ENCODE results near the gene MICU2.
"Not testable (repeated sequence)": the region's sequence is repeated elsewhere in the genome, so short reads cannot be mapped to it uniquely, and the experiment has no call there.

Gene MICU2

DNA sequence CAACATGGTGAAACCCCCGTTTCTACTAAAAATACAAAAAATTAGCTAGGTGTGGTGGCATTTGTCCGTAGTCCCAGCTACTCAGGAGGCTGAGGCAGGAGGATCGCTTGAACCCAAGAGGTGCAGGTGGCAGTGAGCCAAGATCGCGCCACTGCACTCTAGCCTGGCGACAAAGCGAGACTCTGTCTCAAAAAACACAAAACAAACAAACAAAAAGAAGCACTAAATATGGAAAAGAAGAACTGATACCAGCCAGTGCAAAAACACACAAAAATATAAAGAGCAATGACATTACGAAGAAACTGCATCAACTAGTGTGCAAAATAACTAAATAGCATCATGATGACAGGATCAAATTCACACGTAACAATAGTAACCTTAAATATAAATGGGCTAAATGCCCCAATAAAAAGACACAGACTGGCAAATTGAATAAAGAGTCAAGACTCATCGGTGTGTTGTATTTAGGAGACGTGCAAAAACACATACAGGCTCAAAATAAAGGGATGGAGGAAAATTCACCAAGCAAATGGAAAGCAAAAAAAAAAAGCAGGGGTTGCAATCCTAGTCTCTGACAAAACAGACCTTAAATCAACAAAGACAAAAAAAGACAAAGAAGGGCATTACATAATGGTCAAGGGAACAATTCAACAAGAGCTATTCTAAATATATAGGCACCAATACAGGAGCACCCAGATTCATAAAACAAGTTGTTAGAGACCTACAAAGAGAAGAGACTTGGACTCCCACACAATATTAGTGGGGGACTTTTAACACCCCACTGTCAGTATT, 13.1 kb downstream of the MICU2 start:
- DNase-seq = not testable (repeated sequence)

DNA sequence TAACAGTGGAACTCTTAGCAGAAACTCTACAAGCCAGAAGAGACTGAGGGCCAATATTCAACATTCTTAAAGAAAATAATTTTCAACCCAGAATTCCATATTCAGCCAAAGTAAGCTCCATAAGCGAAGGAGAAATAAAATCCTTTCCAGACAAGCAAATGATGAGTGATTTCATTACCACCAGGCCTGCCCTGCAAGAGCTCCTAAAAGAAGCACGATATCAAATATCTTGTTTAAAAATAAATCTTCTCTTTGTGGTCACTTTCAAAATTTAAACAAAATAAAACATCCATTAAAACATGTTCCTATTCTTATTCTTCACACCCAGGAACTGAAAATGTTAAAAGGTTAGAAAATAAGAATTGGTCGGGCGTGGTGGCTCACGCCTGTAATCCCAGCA, 13.7 kb downstream of the MICU2 start:
- no peak for DNase-seq

DNA sequence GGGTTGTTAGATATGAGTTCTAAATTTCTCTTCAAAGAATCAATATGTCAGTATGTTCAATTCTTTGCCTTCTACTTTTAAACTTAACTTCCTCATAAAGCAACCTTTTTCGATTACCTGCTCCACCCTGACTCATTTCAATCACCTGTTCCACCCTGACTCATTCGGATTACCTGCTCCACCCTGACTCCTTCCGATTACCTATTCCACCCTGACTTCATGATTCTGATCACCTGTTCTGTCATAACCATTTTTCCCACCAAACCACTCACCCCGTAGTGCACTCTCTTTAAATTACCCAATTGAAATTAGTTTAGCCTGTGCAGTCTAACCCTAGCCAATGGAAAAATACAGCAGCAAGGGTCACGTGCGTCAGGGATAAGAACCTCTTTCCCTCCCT, 14.5 kb downstream of the MICU2 start:
- not testable (repeated sequence) for DNase-seq

DNA sequence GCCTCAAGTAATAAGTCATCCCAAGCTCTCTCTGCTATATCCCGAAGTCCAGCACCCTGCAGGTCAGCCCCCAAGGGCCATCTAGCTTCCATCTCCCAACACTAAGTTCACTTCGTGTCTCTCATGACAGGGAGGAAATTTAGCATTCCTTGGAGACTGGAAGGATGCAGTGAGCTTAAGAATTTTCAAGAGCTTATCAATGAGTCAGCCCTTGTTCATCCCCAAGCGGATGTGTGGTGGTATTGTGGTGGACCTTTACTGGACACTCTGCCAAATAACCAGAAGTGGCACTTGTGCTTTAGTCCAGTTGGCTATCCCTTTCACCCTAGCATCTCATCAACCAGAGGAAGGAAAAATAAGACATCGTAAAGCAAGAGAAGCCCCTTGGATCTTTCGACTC, 15.6 kb downstream of the MICU2 start:
- DNase-seq = not testable (repeated sequence)

DNA sequence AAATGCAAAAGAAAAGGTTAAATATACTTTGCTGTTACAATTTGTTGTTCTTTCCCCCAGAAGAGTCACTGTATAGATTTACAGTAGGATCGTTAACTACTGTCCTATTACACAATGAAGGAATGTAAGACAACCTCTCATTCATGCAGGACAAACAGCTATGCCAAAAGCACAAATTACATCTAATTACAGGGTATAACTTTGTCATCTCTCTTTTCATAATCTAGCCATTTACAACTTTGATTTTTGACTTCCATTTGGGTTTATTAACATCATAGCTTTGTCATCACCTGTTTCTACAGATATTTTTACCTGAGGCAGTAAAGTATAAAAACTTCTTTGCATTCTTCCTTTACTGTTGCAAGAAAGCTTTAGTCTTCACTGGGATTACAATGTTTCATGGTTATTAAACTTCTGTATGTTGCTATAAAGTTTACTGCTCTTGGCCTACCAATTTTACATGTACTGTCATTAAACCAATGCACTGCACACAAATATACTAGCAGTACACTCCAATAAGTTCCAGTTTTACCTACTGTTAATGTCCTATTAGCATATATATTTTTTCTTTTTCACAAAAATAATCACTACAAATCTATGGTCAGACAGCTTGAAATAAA, 18.9 kb downstream of the MICU2 start:
- DNase-seq = no peak

DNA sequence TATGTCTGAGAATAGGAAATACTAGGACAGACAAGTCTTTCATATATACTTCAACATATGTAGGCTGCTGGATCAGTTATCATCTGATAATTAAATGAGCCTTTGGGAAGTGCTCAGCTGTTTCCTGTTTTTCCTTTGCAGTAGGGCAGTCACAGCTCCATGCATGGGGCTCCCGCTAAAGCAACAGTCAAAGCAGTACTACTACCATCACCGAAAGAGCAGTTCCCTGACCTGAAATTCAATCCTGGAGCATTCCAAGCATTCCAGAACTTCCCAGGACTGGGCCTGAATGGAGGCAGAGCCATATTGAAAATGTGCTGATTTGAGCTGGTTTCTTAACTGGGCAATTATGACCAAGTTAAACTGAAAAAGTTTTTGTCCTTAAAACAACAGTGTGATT, 20.5 kb downstream of the MICU2 start:
- no peak for DNase-seq

DNA sequence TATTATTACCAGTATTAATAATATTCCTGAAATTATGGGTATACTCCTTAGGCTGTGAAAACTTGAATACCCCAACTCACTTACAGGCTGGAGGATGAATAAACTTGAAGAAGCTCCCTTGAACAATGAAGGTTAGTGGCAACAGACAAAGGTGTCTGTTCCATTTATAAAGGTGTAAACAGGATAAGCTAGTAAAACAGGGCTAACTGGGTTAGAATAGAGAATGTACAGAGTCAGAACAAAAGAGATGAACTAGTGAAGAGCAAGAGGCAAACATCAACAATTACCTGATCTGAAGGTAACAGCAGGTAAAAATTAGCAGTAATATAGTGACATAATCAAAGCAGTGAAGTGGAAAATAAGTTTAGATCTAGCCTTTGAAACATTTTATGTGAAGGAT, 23.2 kb downstream of the MICU2 start:
- DNase-seq = no peak

DNA sequence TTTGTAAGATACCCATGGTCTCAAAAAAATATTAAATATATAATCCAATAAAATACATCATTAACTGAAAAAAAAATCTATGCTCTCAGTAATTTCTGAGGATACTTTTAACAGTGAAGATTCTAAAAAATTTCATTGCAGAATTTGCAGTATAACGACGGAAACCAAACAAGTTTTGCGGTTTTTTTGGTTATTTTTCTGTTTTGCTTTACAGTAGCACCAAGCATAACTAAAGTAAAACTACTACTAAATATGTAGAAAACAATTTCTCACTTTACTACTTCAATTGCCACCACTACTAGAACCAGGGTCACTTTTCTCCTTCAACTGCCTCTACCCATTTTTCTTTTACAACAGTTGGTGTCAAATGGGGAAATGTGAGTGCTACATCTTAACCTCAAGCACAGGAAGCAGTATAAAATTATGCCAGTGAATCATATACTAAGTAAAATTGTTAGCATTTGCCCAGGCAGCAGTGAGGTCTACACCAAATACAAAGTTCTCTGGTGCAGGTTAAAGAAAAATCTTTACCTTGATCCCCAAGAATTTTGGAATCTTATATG, 24.1 kb downstream of the MICU2 start:
- peak; percentile 67 for DNase-seq

DNA sequence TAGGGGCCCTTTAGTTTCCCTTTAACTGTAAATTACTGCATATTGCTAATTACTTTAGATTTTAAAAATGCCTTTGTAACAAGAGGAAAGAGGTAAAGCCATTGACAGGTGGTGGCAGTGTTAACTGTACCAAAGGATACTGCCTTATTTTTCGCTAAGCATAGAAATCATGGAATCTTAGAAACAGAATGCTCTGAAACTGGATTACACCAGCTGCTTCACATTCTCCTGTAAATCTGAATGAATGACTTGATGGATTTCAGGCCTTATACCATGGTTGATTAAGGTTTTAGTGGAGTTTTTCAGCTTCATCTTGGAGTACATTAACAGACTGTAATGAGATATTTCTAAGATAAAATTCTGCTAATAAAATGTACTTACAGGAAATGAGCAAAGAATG, 25.2 kb downstream of the MICU2 start:
- no peak for DNase-seq

DNA sequence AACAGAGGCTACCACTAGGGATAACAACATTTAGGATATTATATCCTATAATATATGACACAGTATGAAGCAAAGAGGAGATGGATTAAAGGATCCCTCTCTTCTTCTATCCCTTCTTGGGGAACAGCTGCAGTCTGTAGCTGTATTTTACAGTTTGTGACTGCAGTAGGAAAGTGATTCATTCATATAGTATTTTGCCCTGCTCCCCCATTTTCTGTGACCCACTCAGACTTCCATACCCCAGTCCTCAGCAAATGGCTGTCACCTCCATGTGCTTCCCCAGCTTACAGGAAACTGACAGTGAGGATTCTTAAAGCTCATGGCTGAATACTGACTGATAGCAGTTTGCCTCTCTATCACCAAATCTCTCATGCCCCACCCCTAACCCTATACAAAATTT, 27.5 kb downstream of the MICU2 start:
- DNase-seq = no peak

DNA sequence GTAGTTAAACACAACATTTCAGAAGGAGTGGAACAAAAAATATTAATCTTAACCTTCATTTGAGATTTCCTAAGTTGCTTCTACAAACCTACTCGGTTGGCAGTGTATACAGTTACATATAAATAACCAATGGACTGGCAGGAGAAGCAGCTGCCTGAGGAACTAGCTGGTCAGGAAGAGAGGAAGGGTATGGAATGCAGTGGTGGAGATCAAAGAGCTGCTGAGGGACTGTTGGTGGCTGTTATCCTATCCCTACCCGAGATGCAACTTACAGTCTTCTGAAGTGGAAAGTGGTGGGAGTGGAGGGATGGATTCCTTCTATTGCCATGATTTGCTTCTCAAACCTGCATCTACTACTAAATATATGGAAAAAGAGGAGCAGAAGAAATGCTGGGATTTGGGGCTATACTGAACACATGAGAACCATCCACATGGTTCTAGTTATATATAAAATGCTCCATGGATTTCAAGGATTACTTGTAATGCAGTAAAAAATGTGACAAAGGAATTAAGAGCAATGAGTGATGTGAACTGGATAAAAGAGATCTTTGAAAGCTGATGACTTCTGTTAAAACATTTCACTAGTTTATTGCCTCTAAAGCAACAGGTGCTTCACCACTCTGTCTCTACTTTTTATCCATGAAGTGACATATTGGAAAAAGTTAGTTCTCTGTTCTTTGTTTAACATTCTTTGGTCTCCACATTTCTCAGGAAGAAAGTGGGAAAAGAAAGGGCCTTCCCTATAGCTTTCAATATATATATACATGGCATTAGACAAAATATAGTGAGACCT, 29.9 kb downstream of the MICU2 start:
- DNase-seq = no peak

DNA sequence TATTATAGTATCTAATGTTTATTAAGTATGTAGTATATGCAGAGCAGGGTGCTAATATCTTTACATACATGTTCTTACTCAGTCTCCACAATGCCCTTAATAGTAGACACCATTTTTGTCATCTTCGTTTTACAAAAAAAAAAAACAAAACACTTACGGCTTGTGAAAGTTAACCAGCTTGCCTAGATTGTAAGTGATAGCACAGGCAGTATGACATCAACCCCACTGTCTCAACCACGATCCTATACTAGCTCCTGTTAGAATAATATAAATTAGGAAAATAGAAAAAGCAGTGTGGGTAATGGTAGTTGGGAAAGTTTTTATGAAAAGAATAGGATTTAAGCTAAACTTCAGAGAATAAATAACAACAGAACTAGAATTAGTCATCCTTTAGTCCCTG, 34.3 kb downstream of the MICU2 start:
- no peak for DNase-seq

DNA sequence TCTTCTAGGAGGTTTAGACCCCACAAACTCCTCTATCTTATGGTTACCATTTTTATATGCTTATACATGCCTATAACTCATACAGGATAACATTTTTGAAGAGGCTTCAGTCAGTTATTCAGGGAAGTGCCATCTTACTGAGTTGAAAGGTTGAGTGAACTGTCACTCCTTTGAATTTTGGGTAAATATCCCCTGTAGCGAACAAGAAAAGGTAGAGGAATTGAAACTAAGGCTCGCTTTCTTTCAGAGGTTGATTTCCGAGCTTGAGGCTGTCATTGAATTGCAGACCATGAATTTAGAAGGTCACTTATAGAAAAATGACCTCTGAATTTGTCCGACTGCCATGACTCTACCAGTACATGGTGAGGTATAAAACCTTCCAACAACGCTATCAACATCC, 35.1 kb downstream of the MICU2 start:
- no peak for DNase-seq

DNA sequence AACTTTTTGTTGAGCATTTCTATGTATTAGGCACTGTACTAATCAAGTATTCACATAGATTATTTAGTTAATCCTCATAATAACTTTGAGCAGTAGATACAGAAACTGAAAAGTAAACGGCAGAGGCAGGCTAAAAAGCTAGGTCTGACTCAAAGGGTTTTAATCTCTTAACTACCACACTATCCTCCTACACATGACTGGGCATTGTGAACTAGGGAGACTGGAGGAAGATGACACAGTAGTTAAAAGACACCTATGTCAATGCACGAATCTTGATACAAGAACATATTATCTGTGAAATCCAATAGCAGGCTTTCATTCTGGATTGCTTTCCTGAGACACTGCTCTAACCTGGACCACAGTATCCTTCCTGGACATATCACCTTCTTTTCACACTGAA, 36.3 kb downstream of the MICU2 start:
- DNase-seq = peak; percentile 14

DNA sequence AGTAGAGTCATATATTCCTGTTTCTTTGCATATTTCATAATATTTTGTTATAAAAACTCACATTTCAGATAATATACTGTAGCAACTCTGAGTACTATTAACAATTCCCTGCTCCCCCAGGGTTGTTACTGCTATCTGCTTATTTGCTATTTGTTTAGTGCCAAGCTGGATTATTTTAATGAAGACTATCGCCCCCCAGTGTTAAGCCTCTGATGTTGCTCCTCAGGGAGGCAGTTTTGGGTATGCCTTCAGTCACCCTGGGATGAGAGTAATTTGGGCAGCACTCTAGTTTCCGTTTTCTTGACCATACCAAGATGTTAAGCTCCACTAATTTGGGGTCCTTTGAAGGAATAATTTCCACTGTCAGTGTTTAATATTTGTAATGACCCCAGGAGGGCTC, 46.0 kb downstream of the MICU2 start:
- peak; percentile 23 for DNase-seq

DNA sequence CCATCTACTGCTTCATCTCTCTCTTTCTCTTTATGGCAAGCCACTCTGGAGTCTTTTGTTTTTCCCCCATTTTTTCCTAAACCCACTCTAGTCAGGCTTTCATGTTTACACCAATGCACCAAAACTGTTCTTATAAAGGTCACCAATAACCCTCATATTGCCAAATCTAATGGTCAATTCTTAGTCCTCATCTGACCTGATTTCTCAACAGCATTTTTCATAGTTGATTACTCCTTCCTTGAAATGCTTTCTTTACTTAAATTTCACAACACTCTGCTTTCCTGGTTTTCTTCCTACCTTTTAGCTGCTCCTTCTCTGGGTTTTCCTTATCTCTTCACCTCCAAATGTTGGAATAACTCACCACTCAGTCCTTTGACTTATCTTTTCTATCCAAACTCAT, 47.9 kb downstream of the MICU2 start:
- no peak for DNase-seq

DNA sequence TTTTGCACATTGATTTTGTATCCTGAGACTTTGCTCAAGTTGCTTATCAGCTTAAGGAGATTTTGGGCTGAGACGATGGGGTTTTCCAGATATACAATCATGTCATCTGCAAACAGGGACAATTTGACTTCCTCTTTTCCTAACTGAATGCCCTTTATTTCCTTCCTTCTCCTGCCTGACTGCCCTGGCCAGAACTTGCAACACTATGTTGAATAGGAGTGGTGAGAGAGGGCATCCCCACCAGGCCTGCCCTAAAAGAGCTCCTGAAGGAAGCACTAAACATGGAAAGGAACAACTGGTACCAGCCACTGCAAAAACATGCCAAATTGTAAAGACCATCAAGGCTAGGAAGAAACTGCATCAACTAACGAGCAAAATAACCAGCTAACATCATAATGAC, 50.7 kb downstream of the MICU2 start:
- not testable (repeated sequence) for DNase-seq

DNA sequence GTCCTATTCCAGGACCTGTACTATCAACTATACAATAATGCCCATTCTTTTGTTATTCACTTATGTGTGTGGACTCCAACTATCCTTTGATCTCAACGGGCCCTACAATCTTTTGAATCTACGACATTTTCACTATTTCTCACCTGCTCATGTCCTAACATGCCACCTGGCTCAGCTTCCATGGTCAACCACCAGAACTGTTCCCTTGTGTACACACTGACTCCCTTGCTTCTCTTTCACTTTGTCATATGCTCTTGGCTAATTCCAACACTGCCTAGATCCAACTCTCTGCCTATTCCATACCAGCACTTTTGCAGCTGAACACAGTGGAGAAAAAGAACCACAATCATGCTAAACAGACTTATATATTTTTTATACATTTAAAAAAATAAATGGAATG, 53.1 kb downstream of the MICU2 start:
- DNase-seq = no peak

DNA sequence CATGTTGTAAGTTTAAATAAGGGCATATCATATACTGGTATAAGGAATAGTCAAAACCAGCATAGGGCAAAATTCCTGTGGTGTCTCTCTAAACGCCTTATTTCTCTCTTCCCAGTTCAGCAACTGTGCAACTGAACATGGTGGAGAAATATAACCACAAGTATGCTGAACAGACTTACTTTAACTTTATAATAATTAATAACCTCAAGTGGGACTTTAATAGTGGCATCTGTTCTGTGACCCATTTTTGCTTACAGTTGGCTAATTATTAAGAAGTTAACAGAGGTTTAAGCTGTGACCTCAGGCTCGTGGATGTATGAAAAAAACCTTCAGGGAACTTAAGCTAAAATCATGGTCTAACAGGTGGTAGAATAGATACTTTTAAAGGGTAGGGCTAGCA, 54.3 kb downstream of the MICU2 start:
- no peak for DNase-seq

DNA sequence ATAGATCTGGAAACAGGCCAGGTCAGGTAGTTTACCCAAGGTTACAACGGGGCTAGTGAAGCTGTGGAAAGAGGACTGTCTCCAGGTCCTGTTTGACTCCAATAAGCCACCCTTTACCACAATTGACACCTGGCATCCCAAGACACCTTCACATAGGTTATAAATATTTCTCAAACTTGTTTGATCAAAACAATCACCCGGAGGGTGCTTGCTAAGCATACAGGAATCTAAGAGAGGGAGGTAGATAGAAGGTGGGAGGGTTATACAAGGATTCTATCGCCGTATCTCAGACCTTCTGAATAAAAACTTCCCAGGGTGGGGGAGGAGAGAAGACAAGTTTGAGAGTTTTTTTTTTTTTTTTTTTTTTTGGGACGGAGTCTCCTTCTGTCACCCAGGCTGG, 55.4 kb downstream of the MICU2 start:
- no peak for DNase-seq

DNA sequence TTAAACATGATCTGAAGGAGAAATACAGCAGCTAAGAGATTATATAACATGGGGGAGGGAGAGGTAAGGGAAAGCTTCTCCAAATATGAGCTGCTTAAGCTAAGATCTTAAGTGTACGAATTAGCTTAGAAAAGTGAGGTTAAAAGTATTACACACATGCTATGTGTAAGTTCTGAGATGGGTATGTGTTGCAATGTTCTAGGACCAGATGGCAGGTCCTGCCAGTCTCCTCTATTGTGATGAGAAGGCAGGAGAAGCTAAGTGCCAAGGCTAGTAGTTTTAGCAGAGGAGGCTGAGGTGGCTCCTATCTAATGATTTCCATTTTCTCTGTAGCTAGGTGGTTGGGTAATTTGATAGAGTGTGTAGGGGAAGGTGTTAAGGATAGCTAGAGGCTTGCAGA, 57.6 kb downstream of the MICU2 start:
- no peak for DNase-seq

DNA sequence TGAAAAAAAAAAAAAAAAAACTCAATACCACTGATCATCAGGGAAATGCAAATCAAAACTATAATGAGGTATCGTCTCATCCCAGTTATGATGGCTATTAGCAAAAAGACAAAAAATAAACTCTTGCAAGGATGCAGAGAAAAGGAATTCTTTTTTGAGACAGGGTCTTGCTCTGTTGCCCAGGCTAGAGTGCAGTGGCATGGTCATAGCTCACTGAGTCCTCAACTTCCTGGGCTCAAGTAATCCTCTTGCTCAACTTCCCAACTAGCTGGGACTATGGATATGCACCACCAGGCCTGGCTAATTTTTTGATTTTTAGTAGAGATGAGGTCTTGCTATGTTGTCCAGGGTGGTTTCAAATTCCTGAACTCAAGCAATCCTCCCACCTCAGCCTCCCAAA, 59.5 kb downstream of the MICU2 start:
- no peak for DNase-seq

DNA sequence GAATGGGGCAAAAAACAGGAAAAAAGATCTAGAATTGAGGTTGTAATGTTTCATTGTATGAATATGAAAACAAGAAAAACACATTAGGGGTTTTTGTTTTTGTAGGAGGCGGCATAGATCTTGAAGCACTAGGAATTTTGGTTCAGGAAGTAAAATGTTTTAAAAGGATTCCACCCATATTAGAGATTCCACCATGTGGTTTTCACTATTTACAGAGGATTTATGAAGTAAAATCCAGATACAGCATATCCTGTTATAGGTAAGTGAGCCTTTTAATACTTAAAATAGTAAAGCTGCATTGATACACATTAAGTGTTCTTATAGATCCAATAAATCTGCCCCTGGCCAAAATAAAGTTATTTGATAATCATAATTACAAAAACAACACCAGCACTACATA, 61.4 kb downstream of the MICU2 start:
- DNase-seq = no peak

DNA sequence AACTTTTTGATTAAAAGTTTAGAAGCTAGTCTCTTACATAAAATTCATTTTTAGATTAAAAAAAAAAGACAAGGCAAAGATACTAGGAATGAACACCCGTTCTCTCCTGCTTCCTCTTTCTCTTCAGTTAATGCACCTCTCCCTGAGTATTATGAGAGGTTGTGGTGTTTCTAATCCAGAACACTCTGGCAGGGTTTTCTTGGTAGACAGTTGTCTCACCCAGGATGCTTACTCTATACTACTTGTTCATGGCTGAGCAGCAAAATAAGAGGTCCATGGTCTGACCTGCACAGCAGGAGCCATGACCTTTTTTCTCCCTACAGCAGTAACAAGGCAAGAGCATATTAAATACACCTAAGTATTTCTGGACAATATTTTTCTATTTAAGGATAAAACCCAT, 62.0 kb downstream of the MICU2 start:
- DNase-seq = no peak
